ENCODE data around the gene ZAR1.

Gene ZAR1

GRCh38 chr4:48489683-48490011 is 405 bp upstream of the ZAR1 start:
- peak; percentile 49 for DNase-seq (ENCODE audit: low read depth, low spot score)

- DNase-seq (ENCODE audit: low read depth, low spot score) = peak; percentile 21
Measured at GRCh38 chr4:48490680-48491513, 845 bp downstream of the ZAR1 start.

GRCh38 chr4:48491514-48492176 is 1.6 kb downstream of the ZAR1 start:
- DNase-seq (ENCODE audit: low read depth, low spot score) = peak; percentile 47

- DNase-seq (ENCODE audit: low read depth, low spot score) = no peak
Measured at GRCh38 chr4:48493452-48494100, 3.5 kb downstream of the ZAR1 start.

- no peak for DNase-seq (ENCODE audit: low read depth, low spot score)
Measured at GRCh38 chr4:48495941-48496340, 5.9 kb downstream of the ZAR1 start.

GRCh38 chr4:48498895-48499294 is 8.8 kb downstream of the ZAR1 start:
- no peak for DNase-seq (ENCODE audit: low read depth, low spot score)

- DNase-seq (ENCODE audit: low read depth, low spot score) = no peak
Measured at GRCh38 chr4:48499551-48500066, 9.6 kb downstream of the ZAR1 start.

- DNase-seq (ENCODE audit: low read depth, low spot score) = no peak
Measured at GRCh38 chr4:48503233-48504025, 13.4 kb downstream of the ZAR1 start.

GRCh38 chr4:48504026-48504330 is 13.9 kb downstream of the ZAR1 start:
- DNase-seq (ENCODE audit: low read depth, low spot score) = no peak

- DNase-seq (ENCODE audit: low read depth, low spot score) = no peak
Measured at GRCh38 chr4:48504352-48504751, 14.3 kb downstream of the ZAR1 start.

GRCh38 chr4:48506716-48507115 is 16.7 kb downstream of the ZAR1 start:
- no peak for DNase-seq (ENCODE audit: low read depth, low spot score)

- no peak for DNase-seq (ENCODE audit: low read depth, low spot score)
Measured at GRCh38 chr4:48509543-48509942, 19.5 kb downstream of the ZAR1 start.

GRCh38 chr4:48518143-48518542 is 28.1 kb downstream of the ZAR1 start:
- DNase-seq (ENCODE audit: low read depth, low spot score) = no peak

GRCh38 chr4:48526406-48526805 is 36.4 kb downstream of the ZAR1 start:
- no peak for DNase-seq (ENCODE audit: low read depth, low spot score)

GRCh38 chr4:48538358-48538757 is 48.3 kb downstream of the ZAR1 start:
- no peak for DNase-seq (ENCODE audit: low read depth, low spot score)

- no peak for DNase-seq (ENCODE audit: low read depth, low spot score)
Measured at GRCh38 chr4:48539597-48539996, 49.5 kb downstream of the ZAR1 start.

- DNase-seq (ENCODE audit: low read depth, low spot score) = no peak
Measured at GRCh38 chr4:48542888-48543287, 52.8 kb downstream of the ZAR1 start.

- DNase-seq (ENCODE audit: low read depth, low spot score) = no peak
Measured at GRCh38 chr4:48543796-48544195, 53.7 kb downstream of the ZAR1 start.
